Progenitor cell of endocrine pancreas (in vitro differentiated cells): ENCODE data around the gene RIN2. TPM values are rescaled to one million over a fixed set of nuclear protein-coding genes. Genes with fewer than 3 reads are reported as not detected.

Source experiments
- DNase-seq: peaks from one replicate; pipeline ENCODE4 v3.0.0; 2021; ENCODE audit warnings: low spot score; ENCODE audit not compliant: unreplicated experiment
- H3K27ac Mint-ChIP-seq: 2 replicates; pipeline ENCODE4 v1.8.0; 2021; ENCODE audit warnings: mild to moderate bottlenecking, moderate library complexity, mixed read lengths
- H3K27me3 Mint-ChIP-seq: 2 replicates; pipeline ENCODE4 v1.8.0; 2021; ENCODE audit warnings: mixed read lengths
- H3K36me3 Mint-ChIP-seq: 2 replicates; pipeline ENCODE4 v1.8.0; 2022; ENCODE audit warnings: mixed read lengths; ENCODE audit not compliant: insufficient read depth
- H3K4me1 Mint-ChIP-seq: 2 replicates; pipeline ENCODE4 v1.8.0; 2021; ENCODE audit warnings: low read depth, mixed read lengths
- H3K4me3 Mint-ChIP-seq: 2 replicates; pipeline ENCODE4 v1.8.0; 2021; ENCODE audit warnings: low read depth, mild to moderate bottlenecking, moderate library complexity, mixed read lengths
- H3K9me3 Mint-ChIP-seq: 2 replicates; pipeline ENCODE4 v1.8.0; 2021; ENCODE audit warnings: low read depth, mixed read lengths
- CTCF ChIP-seq: fragments of 200-600 bp; sonication (generic); IDR thresholded peaks from one replicate; pipeline ENCODE4 v1.5.0; 2021; ENCODE audit warnings: antibody characterized with exemption, mild to moderate bottlenecking; ENCODE audit not compliant: unreplicated experiment
- total RNA-seq: library from RNA; stranded (reverse); gene quantifications from 2 replicates; pipeline ENCODE4 v1.2.1, GENCODE V29; 2021

RIN2 gene
- total RNA-seq, 1 donor from 2014 or later = 36.1 TPM

- Mint-ChIP-seq H3K36me3 (no peaks in the 10 kb centered on the region), H3K4me1 (peaks cover 3% of the 10 kb centered on the region)
These were observed 20.3 kb downstream of the RIN2 start for GRCh38 chr20:19778404-19778803.

GRCh38 chr20:19779634-19780033 is 21.6 kb downstream of the RIN2 start:
- H3K4me3 Mint-ChIP-seq = no peak overlapping the region
- no peak for DNase-seq
- no peaks in the 10 kb centered on the region for H3K9me3 Mint-ChIP-seq
- H3K36me3 Mint-ChIP-seq = no peaks in the 10 kb centered on the region
- no peaks in the 10 kb centered on the region for H3K27me3 Mint-ChIP-seq
- H3K4me1 Mint-ChIP-seq = peaks cover 9% of the 10 kb centered on the region
- TF ChIP-seq CTCF = no peak
- H3K27ac Mint-ChIP-seq = no peak overlapping the region

More at GRCh38 chr20:19778404-19778803, 20.3 kb downstream of the RIN2 start:
- Mint-ChIP-seq H3K9me3 (no peaks in the 10 kb centered on the region), H3K27me3 (no peaks in the 10 kb centered on the region), H3K4me3 (no peak overlapping the region), H3K27ac (no peak overlapping the region)
- no peak for DNase-seq
- no peak for TF ChIP-seq CTCF

- no peak for DNase-seq
- Mint-ChIP-seq H3K36me3 (no peaks in the 10 kb centered on the region), H3K27ac (no peak overlapping the region), H3K4me1 (peaks cover 15% of the 10 kb centered on the region), H3K4me3 (no peak overlapping the region), H3K9me3 (no peaks in the 10 kb centered on the region), H3K27me3 (no peaks in the 10 kb centered on the region)
- TF ChIP-seq CTCF = no peak
These were observed 22.2 kb downstream of the RIN2 start for GRCh38 chr20:19780261-19780660.

GRCh38 chr20:19781235-19781634 is 23.2 kb downstream of the RIN2 start:
- H3K4me3 Mint-ChIP-seq = no peak overlapping the region
- H3K36me3 Mint-ChIP-seq = no peaks in the 10 kb centered on the region
- DNase-seq = no peak
- no peak for TF ChIP-seq CTCF
- H3K27me3 Mint-ChIP-seq = no peaks in the 10 kb centered on the region
- peaks cover 18% of the 10 kb centered on the region for H3K4me1 Mint-ChIP-seq
- H3K9me3 Mint-ChIP-seq = no peaks in the 10 kb centered on the region
- no peak overlapping the region for H3K27ac Mint-ChIP-seq

DNA sequence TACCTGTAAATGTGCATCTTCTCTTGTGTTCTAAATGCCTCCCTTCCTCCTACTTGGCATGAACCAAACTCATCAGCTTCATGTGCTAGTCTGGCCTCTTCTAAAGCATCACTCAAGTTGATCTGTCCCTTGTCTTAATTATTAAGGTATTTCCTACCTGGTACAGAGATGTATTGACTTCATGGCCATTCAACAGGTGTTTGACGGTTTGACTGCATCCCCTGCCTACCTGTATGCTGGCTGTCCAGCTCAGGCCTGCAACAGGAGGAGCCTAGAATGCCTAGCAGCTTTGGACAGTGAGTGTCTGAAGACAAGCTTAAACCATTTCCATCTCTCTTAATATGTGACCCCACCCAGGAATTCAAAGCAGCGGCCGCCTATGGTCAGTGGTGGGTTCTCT is 24.6 kb downstream of the RIN2 start:
- Mint-ChIP-seq H3K4me1 (peaks cover 18% of the 10 kb centered on the region), H3K27me3 (no peaks in the 10 kb centered on the region), H3K36me3 (no peaks in the 10 kb centered on the region), H3K9me3 (no peaks in the 10 kb centered on the region), H3K4me3 (no peak overlapping the region), H3K27ac (no peak overlapping the region)
- DNase-seq = no peak
- no peak for TF ChIP-seq CTCF
